ENCODE results near the gene GSPT1. TPM values are rescaled to one million over a fixed set of nuclear protein-coding genes. Genes with fewer than 3 reads are reported as not detected.
A peak's percentile ranks its signal among the peaks of the same experiment; 100 is the strongest.
"Not testable (repeated sequence)": the region's sequence is repeated elsewhere in the genome, so short reads cannot be mapped to it uniquely, and the experiment has no call there.

Gene GSPT1
- total RNA-seq, 1 donor from 2014 or later = 60.5 TPM

- no peaks in the 10 kb centered on the region for H3K27me3 ChIP-seq (ENCODE audit: control insufficient read depth in 3 of 3, insufficient read depth in 3 of 3, low read length in 3 of 3)
- H3K9me3 ChIP-seq (ENCODE audit: control insufficient read depth in 3 of 3, low read length in 3 of 3) = no peaks in the 10 kb centered on the region
- no peak overlapping the region for H3K9ac ChIP-seq (ENCODE audit: low read depth in 1 of 3, low read length in 3 of 3)
- no peak overlapping the region for H3K27ac ChIP-seq (ENCODE audit: low read depth, low read length)
- no peaks in the 10 kb centered on the region for H3K4me1 ChIP-seq (ENCODE audit: control insufficient read depth in 3 of 3, insufficient read depth in 3 of 3, low read length in 3 of 3)
- H3K36me3 ChIP-seq (ENCODE audit: control insufficient read depth in 3 of 3, insufficient read depth in 3 of 3, low read length in 3 of 3) = no peaks in the 10 kb centered on the region
- H3K4me3 ChIP-seq (ENCODE audit: low read length in 3 of 3) = no peak overlapping the region
Observed at GRCh38 chr16:11950388-11950787, 34.6 kb upstream of the GSPT1 start.

GRCh38 chr16:11949527-11949926, 33.8 kb upstream of the GSPT1 start:
- no peaks in the 10 kb centered on the region for H3K36me3 ChIP-seq (ENCODE audit: control insufficient read depth in 3 of 3, insufficient read depth in 3 of 3, low read length in 3 of 3)
- no peaks in the 10 kb centered on the region for H3K4me1 ChIP-seq (ENCODE audit: control insufficient read depth in 3 of 3, insufficient read depth in 3 of 3, low read length in 3 of 3)
- H3K27ac ChIP-seq (ENCODE audit: low read depth, low read length) = no peak overlapping the region
- H3K9me3 ChIP-seq (ENCODE audit: control insufficient read depth in 3 of 3, low read length in 3 of 3) = no peaks in the 10 kb centered on the region
- no peak overlapping the region for H3K9ac ChIP-seq (ENCODE audit: low read depth in 1 of 3, low read length in 3 of 3)
- H3K27me3 ChIP-seq (ENCODE audit: control insufficient read depth in 3 of 3, insufficient read depth in 3 of 3, low read length in 3 of 3) = no peaks in the 10 kb centered on the region
- H3K4me3 ChIP-seq (ENCODE audit: low read length in 3 of 3) = no peak overlapping the region

GRCh38 chr16:11948819-11949218, 33.1 kb upstream of the GSPT1 start:
- Histone ChIP-seq H3K9ac (ENCODE audit: low read depth in 1 of 3, low read length in 3 of 3) (no peak overlapping the region), H3K36me3 (ENCODE audit: control insufficient read depth in 3 of 3, insufficient read depth in 3 of 3, low read length in 3 of 3) (no peaks in the 10 kb centered on the region), H3K4me3 (ENCODE audit: low read length in 3 of 3) (no peak overlapping the region), H3K9me3 (ENCODE audit: control insufficient read depth in 3 of 3, low read length in 3 of 3) (no peaks in the 10 kb centered on the region), H3K27ac (ENCODE audit: low read depth, low read length) (no peak overlapping the region), H3K4me1 (ENCODE audit: control insufficient read depth in 3 of 3, insufficient read depth in 3 of 3, low read length in 3 of 3) (no peaks in the 10 kb centered on the region), H3K27me3 (ENCODE audit: control insufficient read depth in 3 of 3, insufficient read depth in 3 of 3, low read length in 3 of 3) (no peaks in the 10 kb centered on the region)

GRCh38 chr16:11946433-11946832, 30.7 kb upstream of the GSPT1 start:
- no peak overlapping the region for H3K4me3 ChIP-seq (ENCODE audit: low read length in 3 of 3)
- no peaks in the 10 kb centered on the region for H3K9me3 ChIP-seq (ENCODE audit: control insufficient read depth in 3 of 3, low read length in 3 of 3)
- H3K4me1 ChIP-seq (ENCODE audit: control insufficient read depth in 3 of 3, insufficient read depth in 3 of 3, low read length in 3 of 3) = no peaks in the 10 kb centered on the region
- no peaks in the 10 kb centered on the region for H3K36me3 ChIP-seq (ENCODE audit: control insufficient read depth in 3 of 3, insufficient read depth in 3 of 3, low read length in 3 of 3)
- no peak overlapping the region for H3K27ac ChIP-seq (ENCODE audit: low read depth, low read length)
- no peak overlapping the region for H3K9ac ChIP-seq (ENCODE audit: low read depth in 1 of 3, low read length in 3 of 3)
- no peaks in the 10 kb centered on the region for H3K27me3 ChIP-seq (ENCODE audit: control insufficient read depth in 3 of 3, insufficient read depth in 3 of 3, low read length in 3 of 3)

- H3K27me3 ChIP-seq (ENCODE audit: control insufficient read depth in 3 of 3, insufficient read depth in 3 of 3, low read length in 3 of 3); H3K9ac ChIP-seq (ENCODE audit: low read depth in 1 of 3, low read length in 3 of 3): not testable (repeated sequence)
Observed at GRCh38 chr16:11941945-11942344, 26.2 kb upstream of the GSPT1 start, which contains the start of gene NPIPB2. Gene NPIPB2, minus strand, starts transcription at chr16:11942045. Its CDS starts 0 bp downstream, at chr16:11942045.

GRCh38 chr16:11927350-11927749, 11.6 kb upstream of the GSPT1 start:
- H3K27ac ChIP-seq (ENCODE audit: low read depth, low read length); H3K9ac ChIP-seq (ENCODE audit: low read depth in 1 of 3, low read length in 3 of 3); H3K4me1 ChIP-seq (ENCODE audit: control insufficient read depth in 3 of 3, insufficient read depth in 3 of 3, low read length in 3 of 3); H3K4me3 ChIP-seq (ENCODE audit: low read length in 3 of 3); H3K27me3 ChIP-seq (ENCODE audit: control insufficient read depth in 3 of 3, insufficient read depth in 3 of 3, low read length in 3 of 3); H3K9me3 ChIP-seq (ENCODE audit: control insufficient read depth in 3 of 3, low read length in 3 of 3); H3K36me3 ChIP-seq (ENCODE audit: control insufficient read depth in 3 of 3, insufficient read depth in 3 of 3, low read length in 3 of 3): not testable (repeated sequence)

More at GRCh38 chr16:11941945-11942344, 26.2 kb upstream of the GSPT1 start, which contains the start of gene NPIPB2:
- H3K36me3 ChIP-seq (ENCODE audit: control insufficient read depth in 3 of 3, insufficient read depth in 3 of 3, low read length in 3 of 3); H3K9me3 ChIP-seq (ENCODE audit: control insufficient read depth in 3 of 3, low read length in 3 of 3); H3K4me1 ChIP-seq (ENCODE audit: control insufficient read depth in 3 of 3, insufficient read depth in 3 of 3, low read length in 3 of 3); H3K27ac ChIP-seq (ENCODE audit: low read depth, low read length); H3K4me3 ChIP-seq (ENCODE audit: low read length in 3 of 3): not testable (repeated sequence)

GRCh38 chr16:11924046-11924445, 8.3 kb upstream of the GSPT1 start:
- not testable (repeated sequence) for H3K27me3 ChIP-seq (ENCODE audit: control insufficient read depth in 3 of 3, insufficient read depth in 3 of 3, low read length in 3 of 3); H3K36me3 ChIP-seq (ENCODE audit: control insufficient read depth in 3 of 3, insufficient read depth in 3 of 3, low read length in 3 of 3); H3K27ac ChIP-seq (ENCODE audit: low read depth, low read length); H3K9me3 ChIP-seq (ENCODE audit: control insufficient read depth in 3 of 3, low read length in 3 of 3); H3K9ac ChIP-seq (ENCODE audit: low read depth in 1 of 3, low read length in 3 of 3); H3K4me1 ChIP-seq (ENCODE audit: control insufficient read depth in 3 of 3, insufficient read depth in 3 of 3, low read length in 3 of 3); H3K4me3 ChIP-seq (ENCODE audit: low read length in 3 of 3)

GRCh38 chr16:11916524-11917285, 949 bp upstream of the GSPT1 start:
- H3K27me3 ChIP-seq (ENCODE audit: control insufficient read depth in 3 of 3, insufficient read depth in 3 of 3, low read length in 3 of 3) = no peaks in the 10 kb centered on the region
- peak overlapping the region; percentile 83 to 90 (median 87) for H3K4me3 ChIP-seq (ENCODE audit: low read length in 3 of 3)
- H3K9ac ChIP-seq (ENCODE audit: low read depth in 1 of 3, low read length in 3 of 3) = peak overlapping the region; percentile 58 to 84 (median 75)
- H3K4me1 ChIP-seq (ENCODE audit: control insufficient read depth in 3 of 3, insufficient read depth in 3 of 3, low read length in 3 of 3) = peaks cover 15 to 24% (median 18%) of the 10 kb centered on the region in 3 donors
- H3K36me3 ChIP-seq (ENCODE audit: control insufficient read depth in 3 of 3, insufficient read depth in 3 of 3, low read length in 3 of 3) = no peaks in the 10 kb centered on the region
- H3K9me3 ChIP-seq (ENCODE audit: control insufficient read depth in 3 of 3, low read length in 3 of 3) = no peaks in the 10 kb centered on the region
- H3K27ac ChIP-seq (ENCODE audit: low read depth, low read length) = peak overlapping the region; percentile 51

GRCh38 chr16:11915114-11915643, 577 bp downstream of the GSPT1 start:
- peak overlapping the region; percentile 82 to 93 (median 89) for H3K4me3 ChIP-seq (ENCODE audit: low read length in 3 of 3)
- H3K4me1 ChIP-seq (ENCODE audit: control insufficient read depth in 3 of 3, insufficient read depth in 3 of 3, low read length in 3 of 3) = peaks cover 16 to 34% (median 26%) of the 10 kb centered on the region in 3 donors
- H3K27me3 ChIP-seq (ENCODE audit: control insufficient read depth in 3 of 3, insufficient read depth in 3 of 3, low read length in 3 of 3) = no peaks in the 10 kb centered on the region
- H3K9ac ChIP-seq (ENCODE audit: low read depth in 1 of 3, low read length in 3 of 3) = peak overlapping the region; percentile 84 to 90 (median 89)
- H3K9me3 ChIP-seq (ENCODE audit: control insufficient read depth in 3 of 3, low read length in 3 of 3) = no peaks in the 10 kb centered on the region
- peak overlapping the region; percentile 89 for H3K27ac ChIP-seq (ENCODE audit: low read depth, low read length)
- H3K36me3 ChIP-seq (ENCODE audit: control insufficient read depth in 3 of 3, insufficient read depth in 3 of 3, low read length in 3 of 3) = no peaks in the 10 kb centered on the region

Data from skeletal muscle tissue (tissue), 4 donors.